HG03378 (cell line): ENCODE measurements around the gene ABLIM1.

ENCODE experiments used
- ATAC-seq: cut with Tn5 transposase; IDR thresholded peaks from one replicate; pipeline ENCODE4 v1.9.1; 2021; ENCODE audit warnings: mild to moderate bottlenecking, moderate library complexity; ENCODE audit not compliant: unreplicated experiment

Gene ABLIM1

GRCh38 chr10:114624951-114625780 is 32.9 kb downstream of the ABLIM1 start:
- no peak for ATAC-seq

- no peak for ATAC-seq
These were observed 33.7 kb downstream of the ABLIM1 start for GRCh38 chr10:114624422-114624821.

GRCh38 chr10:114623661-114624294 is 34.3 kb downstream of the ABLIM1 start:
- ATAC-seq, result no peak

GRCh38 chr10:114623155-114623554 is 34.9 kb downstream of the ABLIM1 start:
- ATAC-seq, result no peak

- no peak for ATAC-seq
These were observed 39.4 kb downstream of the ABLIM1 start for GRCh38 chr10:114618722-114619121.

GRCh38 chr10:114616516-114616915 is 41.6 kb downstream of the ABLIM1 start:
- ATAC-seq, result no peak

GRCh38 chr10:114616103-114616502 is 42.0 kb downstream of the ABLIM1 start:
- ATAC-seq, result no peak

GRCh38 chr10:114615600-114616007 is 42.5 kb downstream of the ABLIM1 start:
- ATAC-seq, result peak; percentile 98

GRCh38 chr10:114613237-114613979 is 44.7 kb downstream of the ABLIM1 start:
- ATAC-seq, result no peak

- ATAC-seq, result no peak
These were observed 46.5 kb downstream of the ABLIM1 start for GRCh38 chr10:114611617-114612016.

- no peak for ATAC-seq
These were observed 48.3 kb downstream of the ABLIM1 start for GRCh38 chr10:114609518-114610426.

- ATAC-seq, result no peak
These were observed 50.6 kb downstream of the ABLIM1 start for GRCh38 chr10:114607358-114607998.

- peak; percentile 64 for ATAC-seq
These were observed 52.8 kb downstream of the ABLIM1 start for GRCh38 chr10:114605155-114605797.

- no peak for ATAC-seq
These were observed 53.5 kb downstream of the ABLIM1 start for GRCh38 chr10:114604357-114605130.

GRCh38 chr10:114603948-114604347 is 54.1 kb downstream of the ABLIM1 start:
- ATAC-seq, result no peak

- ATAC-seq, result no peak
These were observed 54.8 kb downstream of the ABLIM1 start for GRCh38 chr10:114603303-114603702.

GRCh38 chr10:114600057-114600456 is 58.0 kb downstream of the ABLIM1 start:
- ATAC-seq, result no peak

- ATAC-seq, result no peak
These were observed 61.3 kb downstream of the ABLIM1 start for GRCh38 chr10:114596793-114597192.
